Ovary (tissue), 3 donors: ENCODE measurements around the gene SGMS2.

Experiments
- CTCF ChIP-seq, 3 donors: fragments of 450-650 bp in 2 of 3; fragments of 200-600 bp in 1 of 3; IDR thresholded peaks; one replicate each; pipeline versions ENCODE4 v1.5.1 to v1.8.0; 2016 to 2022; ENCODE audit warnings: antibody characterized with exemption in 3 of 3, mild to moderate bottlenecking in 1 of 3
- EP300 ChIP-seq: sonication (generic); formaldehyde crosslinking; IDR thresholded peaks from one replicate; pipeline ENCODE4 v1.6.1; 2017; ENCODE audit warnings: antibody characterized with exemption
- POLR2A ChIP-seq: fragments of 450-650 bp; IDR thresholded peaks from one replicate; pipeline ENCODE4 v1.6.1; 2017; ENCODE audit warnings: antibody characterized with exemption, mild to moderate bottlenecking, moderate library complexity
- donor health status: DM: no; HTN: no; CAD: no.

GRCh38 chr4:107780665-107781064, 44.1 kb upstream of the SGMS2 start:
- TF ChIP-seq EP300 (no peak), CTCF (IDR thresholded peaks at IDR 0.05) (no peak), POLR2A (no peak)
